Naive thymus-derived CD4-positive, alpha-beta T cell (primary cell): ENCODE measurements around the gene AGBL1. TPM values are rescaled to one million over a fixed set of nuclear protein-coding genes. Genes with fewer than 3 reads are reported as not detected.

Experiments used
- ATAC-seq: fragments of 150-1000 bp; cut with Tn5 transposase; 2 replicates; pipeline ENCODE4 v1.10.0; 2021; ENCODE audit warnings: mild to moderate bottlenecking, moderate library complexity
- CTCF ChIA-PET: fragments of 350-600 bp; sonication (Branson Sonifier 250); formaldehyde crosslinking; loops from one replicate; lab custom pipeline; 2021; ENCODE audit warnings: antibody characterized with exemption; lab: Charles Lee
- POLR2A ChIA-PET: fragments of 350-600 bp; sonication (Branson Sonifier 250); formaldehyde crosslinking; loops from one replicate; lab custom pipeline; 2021; ENCODE audit warnings: antibody characterized with exemption, inconsistent platforms; lab: Charles Lee
- DNase-seq, 9 donors: peaks; one replicate each; pipeline versions ENCODE4 v3.0.0 to v3.0.0-alpha.2; 2020 to 2022; ENCODE audit warnings: mixed read lengths in 1 of 9
- H3K27ac ChIP-seq: one replicate; pipeline ENCODE4 v1.7.0; 2013; ENCODE audit warnings: mild to moderate bottlenecking, low read depth, low read length, moderate library complexity
- H3K27me3 ChIP-seq, 2 donors: one replicate each; pipeline ENCODE4 v1.7.0; 2013; ENCODE audit warnings: low read length in 2 of 2, mild to moderate bottlenecking in 2 of 2, moderate library complexity in 2 of 2; ENCODE audit not compliant: control insufficient read depth in 2 of 2, insufficient read depth in 2 of 2
- H3K36me3 ChIP-seq, 3 experiments: 1 replicate in 2 of 3; 2 replicates in 1 of 3; pipeline ENCODE4 v1.7.0; 2013; ENCODE audit warnings: low read length in 3 of 3, mild to moderate bottlenecking in 3 of 3, moderate library complexity in 1 of 3; ENCODE audit not compliant: insufficient read depth in 3 of 3, control insufficient read depth in 2 of 3
- H3K4me1 ChIP-seq, 2 donors: one replicate each; pipeline ENCODE4 v1.7.0; 2013; ENCODE audit warnings: low read length in 2 of 2, mild to moderate bottlenecking in 2 of 2, moderate library complexity in 1 of 2; ENCODE audit not compliant: control insufficient read depth in 2 of 2, insufficient read depth in 2 of 2
- H3K4me3 ChIP-seq: 2 replicates; pipeline ENCODE4 v1.7.0; 2013; ENCODE audit warnings: mild to moderate bottlenecking, low read length
- H3K9me3 ChIP-seq, 3 experiments: 1 replicate in 2 of 3; 2 replicates in 1 of 3; pipeline ENCODE4 v1.7.0; 2013; ENCODE audit warnings: low read length in 3 of 3; ENCODE audit not compliant: control insufficient read depth in 2 of 3
- H3K27ac Mint-ChIP-seq, 9 donors: one replicate each; pipeline ENCODE4 v1.8.0; 2020 to 2022; ENCODE audit warnings: mixed read lengths in 9 of 9, mild to moderate bottlenecking in 8 of 9, moderate library complexity in 5 of 9, inconsistent platforms in 2 of 9
- H3K27me3 Mint-ChIP-seq, 5 donors: one replicate each; pipeline ENCODE4 v1.8.0; 2021 to 2022; ENCODE audit warnings: mixed read lengths in 5 of 5, mild to moderate bottlenecking in 1 of 5
- H3K36me3 Mint-ChIP-seq, 5 donors: one replicate each; pipeline ENCODE4 v1.8.0; 2020 to 2022; ENCODE audit warnings: mixed read lengths in 5 of 5, mild to moderate bottlenecking in 3 of 5, inconsistent platforms in 1 of 5
- H3K4me1 Mint-ChIP-seq, 7 donors: one replicate each; pipeline ENCODE4 v1.8.0; 2020 to 2022; ENCODE audit warnings: mixed read lengths in 7 of 7, mild to moderate bottlenecking in 3 of 7, inconsistent platforms in 1 of 7
- H3K4me3 Mint-ChIP-seq, 10 donors: one replicate each; pipeline ENCODE4 v1.8.0; 2020 to 2022; ENCODE audit warnings: mild to moderate bottlenecking in 10 of 10, mixed read lengths in 10 of 10, moderate library complexity in 6 of 10, inconsistent platforms in 2 of 10
- H3K9me3 Mint-ChIP-seq, 11 donors: one replicate each; pipeline ENCODE4 v1.8.0; 2020 to 2022; ENCODE audit warnings: mixed read lengths in 11 of 11, mild to moderate bottlenecking in 4 of 11, inconsistent platforms in 1 of 11, moderate library complexity in 1 of 11
- intact Hi-C, 2 donors: fragments of 100-400 bp; cut with micrococcal nuclease; formaldehyde crosslinking; loops; one replicate each; pipeline ENCODE4 v1.15.1; 2023
- polyA plus RNA-seq, 2 donors: library from polyadenylated mRNA; unstranded; fragments of 300-500 nt; fragmentation: Illumina TruSeq; gene quantifications; one replicate each; pipeline ENCODE4 v1.2.3, GENCODE V29; 2021
- total RNA-seq, 6 experiments: library from RNA in 5 of 6; stranded (reverse) in 5 of 6; gene quantifications; 1 replicate in 5 of 6; 2 replicates in 1 of 6; pipeline ENCODE4 v1.2.3 and lab custom pipeline; 2021 to 2026

The AGBL1 gene
- total and polyA plus RNA-seq, 7 experiments from 2014 or later = not detected

GRCh38 chr15:86849558-86850285 is 770.1 kb downstream of the AGBL1 start:
- intact Hi-C loops = no loop called here
- H3K36me3 ChIP-seq = no peaks in the 10 kb centered on the region
- no peak overlapping the region for H3K27ac ChIP-seq
- H3K36me3 Mint-ChIP-seq = no peaks in the 10 kb centered on the region
- ATAC-seq (no peak), DNase-seq (no peak)
- H3K9me3 ChIP-seq = no peaks in the 10 kb centered on the region
- H3K27ac Mint-ChIP-seq = no peak overlapping the region
- H3K4me1 ChIP-seq = no peaks in the 10 kb centered on the region
- H3K4me3 Mint-ChIP-seq = no peak overlapping the region
- POLR2A ChIA-PET = no interaction called here
- H3K27me3 ChIP-seq = no peaks in the 10 kb centered on the region
- CTCF ChIA-PET = no interaction called here
- no peak overlapping the region for H3K4me3 ChIP-seq
- peaks cover 0 to 13% (median 2%) of the 10 kb centered on the region in 11 donors for H3K9me3 Mint-ChIP-seq
- no peaks in the 10 kb centered on the region for H3K4me1 Mint-ChIP-seq
- H3K27me3 Mint-ChIP-seq = peaks cover 0 to 14% (median 11%) of the 10 kb centered on the region in 5 donors

GRCh38 chr15:86850939-86851338 is 771.3 kb downstream of the AGBL1 start:
- no peak overlapping the region for H3K27ac Mint-ChIP-seq
- H3K36me3 ChIP-seq = no peaks in the 10 kb centered on the region
- H3K9me3 Mint-ChIP-seq = peaks cover 0 to 13% (median 2%) of the 10 kb centered on the region in 11 donors
- intact Hi-C loops = no loop called here
- DNase-seq = no peak
- H3K27me3 Mint-ChIP-seq = peaks cover 0 to 16% (median 11%) of the 10 kb centered on the region in 5 donors
- H3K4me3 Mint-ChIP-seq = no peak overlapping the region
- no peak overlapping the region for H3K27ac ChIP-seq
- H3K27me3 ChIP-seq = no peaks in the 10 kb centered on the region
- H3K4me3 ChIP-seq = no peak overlapping the region
- no peak for ATAC-seq
- no peaks in the 10 kb centered on the region for H3K4me1 Mint-ChIP-seq
- ChIA-PET CTCF (interaction anchor here (0.6 kb wide), 1 partner anchor 745 kb away, joined by 3 read pairs; no protein-coding TSS in a partner anchor), POLR2A (no interaction called here)
- no peaks in the 10 kb centered on the region for H3K36me3 Mint-ChIP-seq
- no peaks in the 10 kb centered on the region for H3K9me3 ChIP-seq
- no peaks in the 10 kb centered on the region for H3K4me1 ChIP-seq

- Histone ChIP-seq H3K9me3 (no peaks in the 10 kb centered on the region), H3K4me3 (no peak overlapping the region), H3K27ac (no peak overlapping the region), H3K27me3 (no peaks in the 10 kb centered on the region), H3K36me3 (no peaks in the 10 kb centered on the region), H3K4me1 (no peaks in the 10 kb centered on the region)
- Mint-ChIP-seq H3K4me3 (no peak overlapping the region), H3K4me1 (no peaks in the 10 kb centered on the region), H3K27ac (no peak overlapping the region), H3K36me3 (no peaks in the 10 kb centered on the region), H3K9me3 (peaks cover 0 to under 1% (median 0%) of the 10 kb centered on the region in 11 donors), H3K27me3 (peaks cover 0 to 19% (median 10%) of the 10 kb centered on the region in 5 donors)
- CTCF ChIA-PET = interaction anchor here (0.7 kb wide), 1 partner anchor 111 kb away, joined by 4 read pairs; no protein-coding TSS in a partner anchor
- DNase-seq = no peak
- POLR2A ChIA-PET = no interaction called here
- intact Hi-C loops = no loop called here
- no peak for ATAC-seq
These were observed 773.1 kb downstream of the AGBL1 start for GRCh38 chr15:86852741-86853140.

GRCh38 chr15:86854176-86854575 is 774.5 kb downstream of the AGBL1 start:
- intact Hi-C loops = no loop called here

GRCh38 chr15:86855307-86856291 is 775.9 kb downstream of the AGBL1 start:
- no peak for DNase-seq
- intact Hi-C loops = no loop called here

More at GRCh38 chr15:86854176-86854575, 774.5 kb downstream of the AGBL1 start:
- Histone ChIP-seq H3K27ac (no peak overlapping the region), H3K36me3 (no peaks in the 10 kb centered on the region), H3K9me3 (no peaks in the 10 kb centered on the region), H3K27me3 (no peaks in the 10 kb centered on the region), H3K4me3 (no peak overlapping the region), H3K4me1 (no peaks in the 10 kb centered on the region)
- Mint-ChIP-seq H3K36me3 (no peaks in the 10 kb centered on the region), H3K27me3 (peaks cover 0 to 18% (median 15%) of the 10 kb centered on the region in 5 donors), H3K9me3 (no peaks in the 10 kb centered on the region), H3K4me3 (no peak overlapping the region), H3K4me1 (no peaks in the 10 kb centered on the region), H3K27ac (no peak overlapping the region)
- ChIA-PET POLR2A (no interaction called here), CTCF (no interaction called here)
- DNase-seq (no peak), ATAC-seq (no peak)

GRCh38 chr15:86857701-86858100 is 778.0 kb downstream of the AGBL1 start:
- no peaks in the 10 kb centered on the region for H3K9me3 ChIP-seq
- intact Hi-C loops = no loop called here
- no peaks in the 10 kb centered on the region for H3K36me3 ChIP-seq
- Mint-ChIP-seq H3K4me1 (no peaks in the 10 kb centered on the region), H3K36me3 (no peaks in the 10 kb centered on the region), H3K4me3 (no peak overlapping the region), H3K27me3 (peaks cover 0 to 19% (median 10%) of the 10 kb centered on the region in 5 donors), H3K27ac (no peak overlapping the region), H3K9me3 (peaks cover 0 to 3% (median 0%) of the 10 kb centered on the region in 11 donors)
- H3K27ac ChIP-seq = no peak overlapping the region
- H3K27me3 ChIP-seq = no peaks in the 10 kb centered on the region
- ATAC-seq (no peak), DNase-seq (no peak)
- H3K4me3 ChIP-seq = no peak overlapping the region
- H3K4me1 ChIP-seq = no peaks in the 10 kb centered on the region
- ChIA-PET CTCF (no interaction called here), POLR2A (no interaction called here)

More at GRCh38 chr15:86855307-86856291, 775.9 kb downstream of the AGBL1 start:
- H3K4me1 Mint-ChIP-seq = no peaks in the 10 kb centered on the region
- no peaks in the 10 kb centered on the region for H3K36me3 Mint-ChIP-seq
- H3K27ac ChIP-seq = no peak overlapping the region
- H3K36me3 ChIP-seq = no peaks in the 10 kb centered on the region
- H3K27me3 Mint-ChIP-seq = peaks cover 0 to 19% (median 10%) of the 10 kb centered on the region in 5 donors
- CTCF ChIA-PET = no interaction called here
- no peaks in the 10 kb centered on the region for H3K4me1 ChIP-seq
- POLR2A ChIA-PET = no interaction called here
- H3K4me3 ChIP-seq = no peak overlapping the region
- no peak for ATAC-seq
- H3K9me3 ChIP-seq = no peaks in the 10 kb centered on the region
- no peak overlapping the region for H3K4me3 Mint-ChIP-seq
- H3K27me3 ChIP-seq = no peaks in the 10 kb centered on the region
- H3K27ac Mint-ChIP-seq = no peak overlapping the region
- no peaks in the 10 kb centered on the region for H3K9me3 Mint-ChIP-seq
